Measurements from ENCODE around the gene PRDM12.

PRDM12 gene

GRCh38 chr9:130664251-130665028 lies at the start of gene PRDM12:
PRDM12 (plus strand) TSS chr9:130664594; CDS start chr9:130664654, 60 bp downstream.
- no peak for DNase-seq

- DNase-seq, result no peak
These were observed 47.9 kb upstream of the PRDM12 start for GRCh38 chr9:130616451-130616850.

GRCh38 chr9:130623466-130623865 lies 40.9 kb upstream of the PRDM12 start:
- DNase-seq, result no peak

GRCh38 chr9:130624154-130624553 lies 40.2 kb upstream of the PRDM12 start:
- no peak for DNase-seq

- DNase-seq, result no peak
These were observed 38.0 kb upstream of the PRDM12 start for GRCh38 chr9:130626249-130626996.

- no peak for DNase-seq
These were observed 37.3 kb upstream of the PRDM12 start for GRCh38 chr9:130627051-130627450.

- DNase-seq, result no peak
These were observed 36.2 kb upstream of the PRDM12 start for GRCh38 chr9:130627896-130628792.

- no peak for DNase-seq
These were observed 34.8 kb upstream of the PRDM12 start for GRCh38 chr9:130629443-130630070.

- no peak for DNase-seq
These were observed 34.3 kb upstream of the PRDM12 start for GRCh38 chr9:130630071-130630450.

- no peak for DNase-seq
These were observed 33.7 kb upstream of the PRDM12 start for GRCh38 chr9:130630506-130631330.

- no peak for DNase-seq
These were observed 32.9 kb upstream of the PRDM12 start for GRCh38 chr9:130631331-130632080.

- no peak for DNase-seq
These were observed 32.2 kb upstream of the PRDM12 start for GRCh38 chr9:130632081-130632710.

GRCh38 chr9:130632841-130633240 lies 31.6 kb upstream of the PRDM12 start:
- no peak for DNase-seq

- no peak for DNase-seq
These were observed 30.8 kb upstream of the PRDM12 start for GRCh38 chr9:130633336-130634190.

GRCh38 chr9:130634191-130634768 lies 30.1 kb upstream of the PRDM12 start:
- no peak for DNase-seq

GRCh38 chr9:130634801-130635200 lies 29.6 kb upstream of the PRDM12 start:
- DNase-seq, result no peak

- no peak for DNase-seq
These were observed 29.1 kb upstream of the PRDM12 start for GRCh38 chr9:130635306-130635705.

GRCh38 chr9:130635721-130636647 lies 28.4 kb upstream of the PRDM12 start:
- no peak for DNase-seq

All from CD4-positive, alpha-beta T cell treated with Interleukin-21 for 1 hour (primary cell).